Muscle layer of colon (tissue), 2 donors: ENCODE measurements around the gene NAP1L1.

ENCODE experiments used
- H3K27ac ChIP-seq: one replicate; pipeline ENCODE4 v1.7.0; 2013; ENCODE audit warnings: low read depth, mild to moderate bottlenecking, low read length, moderate library complexity
- H3K27me3 ChIP-seq, 2 donors: one replicate each; pipeline ENCODE4 v1.7.0; 2013; ENCODE audit warnings: low read length in 2 of 2, mild to moderate bottlenecking in 2 of 2; ENCODE audit not compliant: insufficient read depth in 2 of 2, control insufficient read depth in 1 of 2
- H3K36me3 ChIP-seq: one replicate; pipeline ENCODE4 v1.7.0; 2013; ENCODE audit warnings: mild to moderate bottlenecking, low read length; ENCODE audit not compliant: insufficient read depth
- H3K4me1 ChIP-seq: one replicate; pipeline ENCODE4 v1.7.0; 2013; ENCODE audit warnings: mild to moderate bottlenecking, low read length; ENCODE audit not compliant: insufficient read depth
- H3K4me3 ChIP-seq, 2 donors: one replicate each; pipeline ENCODE4 v1.7.0; 2013; ENCODE audit warnings: low read length in 2 of 2, low read depth in 1 of 2, mild to moderate bottlenecking in 1 of 2, moderate library complexity in 1 of 2
- H3K9ac ChIP-seq: one replicate; pipeline ENCODE4 v1.7.0; 2013; ENCODE audit warnings: low read length
- H3K9me3 ChIP-seq: one replicate; pipeline ENCODE4 v1.7.0; 2013; ENCODE audit warnings: mild to moderate bottlenecking, low read length
- donor health status: abdominal sarcoma.
- donor health status: Adenocarcinoma of cecum.

NAP1L1 gene

DNA sequence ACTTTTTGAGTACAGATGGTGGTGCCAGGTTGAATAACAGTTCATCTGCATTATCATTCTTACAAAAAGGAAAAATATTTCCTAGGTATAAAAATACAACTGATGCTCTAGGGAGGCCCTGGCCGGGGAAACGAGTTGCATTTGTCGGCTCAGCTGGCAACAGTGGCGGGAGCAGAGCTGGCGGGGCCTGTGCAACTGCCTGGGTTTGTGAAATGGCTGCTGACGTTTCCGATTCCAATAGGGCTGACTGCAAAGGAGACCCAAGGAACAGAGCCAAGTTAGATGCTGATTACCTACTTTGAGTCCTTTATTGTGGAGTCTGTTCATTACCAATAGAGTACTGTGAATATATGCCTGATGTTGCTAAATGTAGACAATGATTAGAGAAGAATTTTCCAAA lies 27.2 kb downstream of the NAP1L1 start:
- H3K36me3 ChIP-seq, result peaks cover 43% of the 10 kb centered on the region
- no peaks in the 10 kb centered on the region for H3K4me1 ChIP-seq
- H3K9me3 ChIP-seq, result no peaks in the 10 kb centered on the region
- H3K4me3 ChIP-seq, result no peak overlapping the region
- H3K27me3 ChIP-seq, result no peaks in the 10 kb centered on the region
- no peak overlapping the region for H3K9ac ChIP-seq
- H3K27ac ChIP-seq, result no peak overlapping the region

DNA sequence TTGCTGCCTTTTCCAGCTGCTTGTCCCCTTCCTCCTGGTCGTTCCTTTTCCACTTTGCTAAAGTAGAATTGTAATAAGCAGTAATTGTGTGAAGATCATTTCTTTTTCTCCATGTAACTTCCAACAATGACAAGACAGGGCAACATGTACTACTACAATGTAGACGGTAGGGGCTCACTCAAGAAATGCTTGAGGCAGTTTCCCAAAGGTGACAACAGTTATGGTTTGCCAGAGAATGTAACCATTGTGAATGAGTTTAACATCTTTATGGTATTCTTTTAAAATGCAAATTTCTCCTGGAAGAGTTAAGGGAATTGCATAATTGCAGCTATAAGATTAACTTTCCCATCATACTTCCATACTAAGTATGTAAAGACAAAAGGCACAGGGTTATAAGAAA lies 29.1 kb downstream of the NAP1L1 start:
- no peak overlapping the region for H3K27ac ChIP-seq
- no peak overlapping the region for H3K4me3 ChIP-seq
- no peaks in the 10 kb centered on the region for H3K4me1 ChIP-seq
- H3K9ac ChIP-seq, result no peak overlapping the region
- no peaks in the 10 kb centered on the region for H3K9me3 ChIP-seq
- no peaks in the 10 kb centered on the region for H3K27me3 ChIP-seq
- H3K36me3 ChIP-seq, result peaks cover 52% of the 10 kb centered on the region

DNA sequence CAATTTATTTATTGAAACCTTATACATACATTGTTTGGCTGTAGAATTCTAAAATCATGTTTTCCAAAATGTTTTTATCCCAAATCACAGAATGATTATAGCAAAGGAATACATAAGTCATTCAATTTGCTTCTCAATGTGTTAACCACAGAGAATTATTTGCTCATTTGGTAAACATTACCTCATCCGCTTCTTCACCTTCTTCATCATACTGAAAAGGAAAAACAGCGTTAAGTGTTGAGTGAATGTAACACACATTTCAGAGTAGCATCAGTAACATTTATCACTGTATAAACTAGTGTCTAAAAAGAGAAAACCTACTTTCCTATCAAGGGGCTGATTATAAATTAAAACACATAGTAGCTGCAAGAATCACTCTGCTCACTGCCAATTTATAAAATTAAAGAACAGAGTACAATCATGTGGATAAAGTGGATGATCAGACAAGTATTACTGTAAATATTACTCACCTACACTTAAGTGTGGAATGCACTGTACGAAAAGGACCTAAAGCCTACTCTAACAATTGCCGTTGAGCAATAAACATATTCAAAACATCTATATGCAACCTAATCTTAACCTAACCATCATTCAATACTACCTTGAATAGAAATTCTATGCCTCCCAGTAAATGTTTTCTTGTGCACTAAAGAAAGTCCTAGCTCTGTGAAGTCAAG lies 34.8 kb downstream of the NAP1L1 start:
- Histone ChIP-seq H3K4me1 (no peaks in the 10 kb centered on the region), H3K36me3 (peaks cover 51% of the 10 kb centered on the region)

DNA sequence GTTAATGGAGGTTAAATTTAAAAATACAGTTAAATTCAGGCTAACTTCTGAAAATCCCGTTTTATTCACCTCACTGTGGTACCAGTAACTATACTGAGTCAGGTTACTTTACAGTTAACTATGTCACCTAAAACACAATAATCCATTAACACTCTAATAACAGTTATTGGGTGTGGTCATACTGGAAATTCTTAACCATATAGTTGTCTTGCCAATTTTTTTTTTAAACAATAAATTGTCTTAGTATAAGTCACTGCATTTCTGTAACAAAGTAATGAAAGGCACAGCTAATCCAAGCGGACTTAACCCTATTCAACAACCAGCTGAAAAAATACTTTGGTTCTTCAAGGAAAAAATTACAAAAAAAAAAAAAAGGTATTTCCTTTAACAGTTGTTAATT lies 36.7 kb downstream of the NAP1L1 start:
- Histone ChIP-seq H3K27ac (no peak overlapping the region), H3K9ac (no peak overlapping the region), H3K4me3 (no peak overlapping the region), H3K9me3 (no peaks in the 10 kb centered on the region), H3K36me3 (peaks cover 39% of the 10 kb centered on the region), H3K4me1 (no peaks in the 10 kb centered on the region), H3K27me3 (no peaks in the 10 kb centered on the region)

More for the DNA sequence above, 34.8 kb downstream of the NAP1L1 start:
- H3K27ac ChIP-seq, result no peak overlapping the region
- no peaks in the 10 kb centered on the region for H3K27me3 ChIP-seq
- H3K4me3 ChIP-seq, result no peak overlapping the region
- H3K9ac ChIP-seq, result no peak overlapping the region
- no peaks in the 10 kb centered on the region for H3K9me3 ChIP-seq

DNA sequence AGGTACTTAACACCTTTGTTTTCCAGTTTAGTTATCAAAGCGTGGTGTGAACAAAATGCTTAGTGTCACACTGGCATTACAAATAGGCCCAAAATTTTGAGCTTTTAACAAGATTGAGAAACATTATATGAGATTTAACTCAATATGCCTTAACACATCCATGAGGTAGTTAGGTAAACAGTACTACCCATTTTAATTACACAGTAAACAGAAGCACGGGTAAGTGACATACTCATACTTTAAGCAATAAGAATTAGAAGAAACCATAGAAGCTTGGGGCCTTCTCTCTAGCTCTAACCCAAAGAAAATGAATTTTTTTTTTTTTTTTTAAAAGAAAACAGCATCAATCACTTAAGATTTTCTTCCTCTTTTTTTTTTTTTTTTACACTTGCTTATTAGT lies 37.4 kb downstream of the NAP1L1 start:
- Histone ChIP-seq H3K4me3 (no peak overlapping the region), H3K9me3 (no peaks in the 10 kb centered on the region), H3K9ac (no peak overlapping the region), H3K27ac (no peak overlapping the region), H3K4me1 (no peaks in the 10 kb centered on the region), H3K27me3 (no peaks in the 10 kb centered on the region), H3K36me3 (peaks cover 32% of the 10 kb centered on the region)

DNA sequence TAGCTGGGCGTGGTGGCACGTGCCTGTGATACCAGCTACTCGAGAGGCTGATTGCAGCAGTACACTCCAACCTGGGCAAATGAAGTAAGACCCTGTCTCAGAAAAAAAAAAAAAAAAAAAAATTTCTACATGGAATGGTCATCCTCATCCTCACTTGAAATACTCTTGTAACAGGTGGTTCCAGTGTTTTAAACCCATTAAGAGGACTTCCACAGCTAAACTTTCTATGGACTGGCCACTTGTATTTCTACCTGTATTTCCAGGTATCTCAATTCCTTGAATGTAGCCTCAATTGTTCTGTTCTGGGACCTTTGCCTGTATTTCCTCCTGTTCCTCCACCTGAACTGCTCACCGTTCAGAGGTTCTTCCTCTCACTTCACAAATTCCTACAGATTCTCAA lies 41.1 kb downstream of the NAP1L1 start:
- Histone ChIP-seq H3K4me3 (no peak overlapping the region), H3K27ac (no peak overlapping the region), H3K9me3 (no peaks in the 10 kb centered on the region), H3K36me3 (peaks cover 6% of the 10 kb centered on the region), H3K9ac (no peak overlapping the region), H3K27me3 (no peaks in the 10 kb centered on the region), H3K4me1 (no peaks in the 10 kb centered on the region)

DNA sequence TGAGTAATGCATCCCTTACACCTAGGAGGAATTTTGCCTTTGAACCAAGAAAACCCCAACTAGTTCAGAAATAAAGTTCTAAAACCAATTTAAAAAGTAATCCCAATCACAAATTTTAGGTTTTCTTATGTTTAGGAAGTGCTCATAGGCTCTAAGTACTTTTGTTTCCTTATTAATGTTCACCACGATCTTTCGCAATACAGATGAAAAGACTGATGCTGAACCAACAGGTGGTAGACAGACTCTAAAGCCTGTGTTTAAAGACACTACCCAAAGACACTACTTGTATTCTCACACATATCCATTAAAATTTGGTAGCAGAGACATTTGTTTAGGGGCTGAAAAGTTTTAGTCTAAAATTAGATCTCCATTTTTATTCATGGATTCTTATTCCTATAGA lies 42.3 kb downstream of the NAP1L1 start:
- Histone ChIP-seq H3K36me3 (peaks cover 6% of the 10 kb centered on the region), H3K4me3 (no peak overlapping the region), H3K9ac (no peak overlapping the region), H3K27ac (no peak overlapping the region), H3K4me1 (no peaks in the 10 kb centered on the region), H3K9me3 (no peaks in the 10 kb centered on the region), H3K27me3 (no peaks in the 10 kb centered on the region)

GRCh38 chr12:76041406-76041805 lies 43.1 kb downstream of the NAP1L1 start:
- H3K36me3 ChIP-seq, result peaks cover 6% of the 10 kb centered on the region
- H3K4me3 ChIP-seq, result no peak overlapping the region
- H3K27ac ChIP-seq, result no peak overlapping the region
- no peaks in the 10 kb centered on the region for H3K9me3 ChIP-seq
- H3K27me3 ChIP-seq, result no peaks in the 10 kb centered on the region
- H3K4me1 ChIP-seq, result no peaks in the 10 kb centered on the region
- H3K9ac ChIP-seq, result no peak overlapping the region

- H3K36me3 ChIP-seq, result peaks cover 6% of the 10 kb centered on the region
- no peaks in the 10 kb centered on the region for H3K4me1 ChIP-seq
- no peaks in the 10 kb centered on the region for H3K9me3 ChIP-seq
- H3K9ac ChIP-seq, result no peak overlapping the region
- no peak overlapping the region for H3K27ac ChIP-seq
- no peaks in the 10 kb centered on the region for H3K27me3 ChIP-seq
- H3K4me3 ChIP-seq, result no peak overlapping the region
Measured at GRCh38 chr12:76040461-76040860, 44.0 kb downstream of the NAP1L1 start.

GRCh38 chr12:76038176-76038575 lies 46.3 kb downstream of the NAP1L1 start:
- Histone ChIP-seq H3K4me3 (no peak overlapping the region), H3K27ac (no peak overlapping the region), H3K27me3 (no peaks in the 10 kb centered on the region), H3K9ac (no peak overlapping the region), H3K9me3 (no peaks in the 10 kb centered on the region), H3K4me1 (peaks cover 2% of the 10 kb centered on the region), H3K36me3 (no peaks in the 10 kb centered on the region)

DNA sequence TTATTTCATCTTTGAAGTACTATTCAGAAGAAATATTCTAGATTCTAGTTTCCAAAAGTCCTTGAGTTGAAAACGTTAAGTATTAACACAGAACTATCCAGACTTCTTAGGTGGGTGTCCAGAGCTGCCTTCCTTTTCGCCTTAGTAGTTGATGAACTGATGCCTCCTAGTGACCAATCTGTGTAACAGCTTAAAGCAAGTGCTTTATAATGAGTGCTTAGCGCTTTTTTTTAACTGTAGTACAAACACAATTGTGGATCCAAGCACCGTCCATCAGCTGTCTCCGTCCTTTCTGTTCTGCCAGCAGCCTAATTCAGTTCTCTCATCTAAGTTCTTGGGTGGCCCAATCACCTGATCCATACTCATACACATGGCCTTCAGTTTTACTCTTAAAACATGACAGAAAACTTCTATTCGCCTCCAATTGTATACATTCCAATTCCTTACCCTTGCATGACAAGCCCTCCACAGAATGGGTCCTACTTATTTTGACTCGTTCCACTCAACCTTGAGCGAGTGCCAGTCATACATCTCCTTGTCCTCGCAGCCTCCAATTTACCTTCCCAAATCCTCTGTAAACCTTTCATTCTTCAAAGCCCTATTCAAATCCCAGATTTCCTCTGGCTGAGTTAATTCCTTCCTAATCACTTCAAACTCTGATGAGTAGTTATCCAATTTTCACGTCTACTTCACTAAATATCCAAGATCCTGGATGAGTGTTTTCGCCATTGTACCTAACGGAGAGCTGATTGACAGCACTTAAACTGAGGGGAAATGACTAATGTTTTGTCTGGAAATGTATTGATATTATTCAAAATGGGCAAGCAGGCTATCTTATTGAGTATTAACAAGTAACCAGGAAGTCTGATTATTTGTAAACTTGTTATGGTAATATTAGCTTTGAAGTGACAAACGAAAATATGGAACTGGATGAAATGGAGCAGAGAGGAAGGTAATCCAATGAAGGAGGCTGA lies 47.1 kb downstream of the NAP1L1 start:
- no peaks in the 10 kb centered on the region for H3K27me3 ChIP-seq
- no peaks in the 10 kb centered on the region for H3K36me3 ChIP-seq
- no peaks in the 10 kb centered on the region for H3K9me3 ChIP-seq
- H3K4me1 ChIP-seq, result peaks cover 9% of the 10 kb centered on the region
- H3K4me3 ChIP-seq, result no peak overlapping the region
- no peak overlapping the region for H3K9ac ChIP-seq
- H3K27ac ChIP-seq, result no peak overlapping the region
